ENCODE results near the gene RIMS1. TPM values are rescaled to one million over a fixed set of nuclear protein-coding genes. Genes with fewer than 3 reads are reported as not detected.

Gene RIMS1
- total and polyA plus RNA-seq, 2 experiments from 2014 or later, result 0.29 to 0.92 TPM

DNA sequence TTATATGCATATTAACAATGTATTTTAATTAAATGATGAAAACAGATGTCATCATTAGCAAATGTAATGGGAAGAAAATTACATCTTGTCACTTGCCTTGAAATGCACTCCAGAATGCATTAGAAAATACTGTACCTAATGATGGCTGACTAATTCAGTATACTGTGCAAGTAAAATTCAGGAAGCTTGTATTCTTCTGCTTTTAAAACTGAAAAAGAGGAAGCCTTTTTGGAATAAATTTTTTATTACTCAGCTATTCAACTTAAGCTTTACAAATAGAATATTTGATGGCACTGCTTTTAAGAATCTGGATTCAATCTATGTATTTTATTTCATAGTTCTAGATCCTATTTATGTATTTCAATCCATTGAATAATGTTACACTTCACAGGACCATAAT, 195.5 kb downstream of the RIMS1 start:
- Histone ChIP-seq H3K27ac (no peak overlapping the region), H3K36me3 (no peaks in the 10 kb centered on the region)

DNA sequence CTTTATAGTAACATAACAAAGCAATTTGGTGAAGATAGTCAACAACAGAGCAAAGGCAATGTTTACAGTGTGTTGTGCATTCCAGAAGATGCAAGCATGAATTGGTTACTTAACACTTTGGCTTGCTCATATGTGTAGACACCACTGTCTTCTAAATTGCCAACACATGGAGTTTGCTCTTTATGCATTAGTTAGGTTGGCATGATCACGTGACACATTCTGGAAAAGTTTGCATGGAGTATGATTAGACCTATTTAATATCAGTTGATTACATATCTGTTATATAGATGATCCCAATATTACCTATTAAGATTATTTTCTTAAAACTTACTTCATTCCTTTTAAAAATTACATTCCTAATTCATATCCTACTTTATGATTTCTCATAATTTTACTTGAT, 197.6 kb downstream of the RIMS1 start:
- TF ChIP-seq, protein P1, sequence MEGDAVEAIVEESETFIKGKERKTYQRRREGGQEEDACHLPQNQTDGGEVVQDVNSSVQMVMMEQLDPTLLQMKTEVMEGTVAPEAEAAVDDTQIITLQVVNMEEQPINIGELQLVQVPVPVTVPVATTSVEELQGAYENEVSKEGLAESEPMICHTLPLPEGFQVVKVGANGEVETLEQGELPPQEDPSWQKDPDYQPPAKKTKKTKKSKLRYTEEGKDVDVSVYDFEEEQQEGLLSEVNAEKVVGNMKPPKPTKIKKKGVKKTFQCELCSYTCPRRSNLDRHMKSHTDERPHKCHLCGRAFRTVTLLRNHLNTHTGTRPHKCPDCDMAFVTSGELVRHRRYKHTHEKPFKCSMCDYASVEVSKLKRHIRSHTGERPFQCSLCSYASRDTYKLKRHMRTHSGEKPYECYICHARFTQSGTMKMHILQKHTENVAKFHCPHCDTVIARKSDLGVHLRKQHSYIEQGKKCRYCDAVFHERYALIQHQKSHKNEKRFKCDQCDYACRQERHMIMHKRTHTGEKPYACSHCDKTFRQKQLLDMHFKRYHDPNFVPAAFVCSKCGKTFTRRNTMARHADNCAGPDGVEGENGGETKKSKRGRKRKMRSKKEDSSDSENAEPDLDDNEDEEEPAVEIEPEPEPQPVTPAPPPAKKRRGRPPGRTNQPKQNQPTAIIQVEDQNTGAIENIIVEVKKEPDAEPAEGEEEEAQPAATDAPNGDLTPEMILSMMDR (IDR thresholded peaks at IDR 0.05; ENCODE audit: low read depth, low read length), result no peak
- H3K9me3 ChIP-seq (ENCODE audit: low read depth), result no peaks in the 10 kb centered on the region
- peaks cover 10% of the 10 kb centered on the region for H3K4me1 ChIP-seq (ENCODE audit: low read depth)
- H3K36me3 ChIP-seq, result no peaks in the 10 kb centered on the region
- no peak overlapping the region for H3K27ac ChIP-seq
- no peaks in the 10 kb centered on the region for H3K27me3 ChIP-seq
- no peak overlapping the region for H3K4me3 ChIP-seq
- DNase-seq (ENCODE audit: low read depth in 1 of 2, low spot score in 1 of 2), result no peak

More for the DNA sequence above, 195.5 kb downstream of the RIMS1 start:
- DNase-seq (ENCODE audit: low read depth in 1 of 2, low spot score in 1 of 2), result no peak
- Histone ChIP-seq H3K27me3 (no peaks in the 10 kb centered on the region), H3K4me3 (no peak overlapping the region), H3K9me3 (ENCODE audit: low read depth) (no peaks in the 10 kb centered on the region), H3K4me1 (ENCODE audit: low read depth) (peaks cover 10% of the 10 kb centered on the region)
- TF ChIP-seq, protein P1 (IDR thresholded peaks at IDR 0.05; ENCODE audit: low read depth, low read length), result no peak

DNA sequence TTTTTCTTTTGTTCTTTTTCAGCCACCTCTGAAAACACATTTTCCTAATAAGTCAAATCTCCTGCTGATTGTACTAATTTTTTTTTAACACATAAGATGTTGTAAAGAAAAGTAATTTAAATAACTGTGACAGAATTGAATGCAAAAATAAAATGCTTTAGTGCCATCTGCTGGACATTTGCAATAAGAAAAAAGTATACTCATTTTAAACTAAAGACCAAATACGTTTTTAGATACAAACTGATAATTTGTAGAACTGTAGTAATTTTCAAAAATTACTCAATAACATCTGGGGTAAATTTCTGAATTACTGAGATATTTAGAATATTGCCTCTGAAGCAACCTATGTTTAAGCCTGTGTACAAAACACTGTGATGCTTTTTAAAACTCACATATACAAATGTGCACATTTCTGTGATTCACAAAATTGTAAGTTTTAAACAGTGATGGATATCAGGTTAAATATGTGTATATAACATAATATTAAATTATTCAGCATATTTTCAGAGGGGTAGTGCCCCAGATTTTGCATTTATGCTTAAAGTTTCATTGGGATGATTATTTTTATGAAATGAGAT, 198.7 kb downstream of the RIMS1 start:
- H3K9me3 ChIP-seq (ENCODE audit: low read depth), result no peaks in the 10 kb centered on the region
- TF ChIP-seq, protein P1 (IDR thresholded peaks at IDR 0.05; ENCODE audit: low read depth, low read length), result peak; percentile 48
- peak; percentile 24 to 45 for DNase-seq (ENCODE audit: low read depth in 1 of 2, low spot score in 1 of 2)
- H3K4me1 ChIP-seq (ENCODE audit: low read depth), result peaks cover 10% of the 10 kb centered on the region
- H3K27ac ChIP-seq, result no peak overlapping the region
- H3K36me3 ChIP-seq, result no peaks in the 10 kb centered on the region
- no peak overlapping the region for H3K4me3 ChIP-seq
- no peaks in the 10 kb centered on the region for H3K27me3 ChIP-seq

DNA sequence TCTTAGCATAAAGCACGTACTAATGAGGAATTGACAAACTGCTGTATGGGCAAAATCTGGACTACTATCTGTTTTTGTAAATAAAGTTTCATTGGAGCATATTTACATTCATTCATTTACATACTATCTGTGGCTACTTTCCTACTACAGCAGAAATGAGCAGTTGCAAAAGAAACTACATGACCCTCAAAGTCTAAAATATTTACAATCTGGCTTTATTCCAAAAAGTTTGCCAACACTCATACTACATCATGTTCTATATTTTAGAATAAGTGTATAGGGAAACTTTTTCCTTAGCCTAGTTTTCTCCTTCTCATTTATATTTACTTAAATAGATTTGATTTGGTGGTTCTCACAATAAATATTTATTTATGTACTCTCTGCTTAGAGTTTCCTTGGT, 208.2 kb downstream of the RIMS1 start:
- Histone ChIP-seq H3K9me3 (ENCODE audit: low read depth) (no peaks in the 10 kb centered on the region), H3K4me3 (no peak overlapping the region), H3K27ac (no peak overlapping the region), H3K36me3 (no peaks in the 10 kb centered on the region), H3K4me1 (ENCODE audit: low read depth) (no peaks in the 10 kb centered on the region), H3K27me3 (no peaks in the 10 kb centered on the region)
- no peak for DNase-seq (ENCODE audit: low read depth in 1 of 2, low spot score in 1 of 2)
- TF ChIP-seq, protein P1 (IDR thresholded peaks at IDR 0.05; ENCODE audit: low read depth, low read length), result no peak

DNA sequence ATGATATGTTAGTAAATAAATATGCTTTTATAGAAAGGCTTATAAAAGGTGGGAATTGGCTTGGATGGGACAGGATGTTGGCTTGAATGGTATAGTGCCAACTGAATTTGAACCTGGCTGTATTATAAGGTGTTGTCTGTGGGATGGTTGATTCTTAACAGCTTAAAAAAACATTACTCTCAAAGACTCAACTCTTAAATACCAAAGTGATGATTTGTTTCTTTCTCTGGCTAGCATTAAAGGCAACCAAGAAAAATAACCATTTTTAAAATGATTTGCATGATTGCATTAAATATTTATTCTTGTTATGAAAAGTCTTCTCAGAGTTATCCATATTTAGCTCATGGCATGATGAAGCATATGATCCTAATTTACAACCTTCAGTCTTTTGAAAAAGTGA, 216.2 kb downstream of the RIMS1 start:
- TF ChIP-seq, protein P1 (IDR thresholded peaks at IDR 0.05; ENCODE audit: low read depth, low read length), result no peak
- H3K4me3 ChIP-seq, result no peak overlapping the region
- H3K27me3 ChIP-seq, result no peaks in the 10 kb centered on the region
- no peaks in the 10 kb centered on the region for H3K4me1 ChIP-seq (ENCODE audit: low read depth)
- no peaks in the 10 kb centered on the region for H3K36me3 ChIP-seq
- no peak overlapping the region for H3K27ac ChIP-seq
- no peak for DNase-seq (ENCODE audit: low read depth in 1 of 2, low spot score in 1 of 2)
- no peaks in the 10 kb centered on the region for H3K9me3 ChIP-seq (ENCODE audit: low read depth)
